ENCODE results near the gene SLC2A4.

SLC2A4 gene

DNA sequence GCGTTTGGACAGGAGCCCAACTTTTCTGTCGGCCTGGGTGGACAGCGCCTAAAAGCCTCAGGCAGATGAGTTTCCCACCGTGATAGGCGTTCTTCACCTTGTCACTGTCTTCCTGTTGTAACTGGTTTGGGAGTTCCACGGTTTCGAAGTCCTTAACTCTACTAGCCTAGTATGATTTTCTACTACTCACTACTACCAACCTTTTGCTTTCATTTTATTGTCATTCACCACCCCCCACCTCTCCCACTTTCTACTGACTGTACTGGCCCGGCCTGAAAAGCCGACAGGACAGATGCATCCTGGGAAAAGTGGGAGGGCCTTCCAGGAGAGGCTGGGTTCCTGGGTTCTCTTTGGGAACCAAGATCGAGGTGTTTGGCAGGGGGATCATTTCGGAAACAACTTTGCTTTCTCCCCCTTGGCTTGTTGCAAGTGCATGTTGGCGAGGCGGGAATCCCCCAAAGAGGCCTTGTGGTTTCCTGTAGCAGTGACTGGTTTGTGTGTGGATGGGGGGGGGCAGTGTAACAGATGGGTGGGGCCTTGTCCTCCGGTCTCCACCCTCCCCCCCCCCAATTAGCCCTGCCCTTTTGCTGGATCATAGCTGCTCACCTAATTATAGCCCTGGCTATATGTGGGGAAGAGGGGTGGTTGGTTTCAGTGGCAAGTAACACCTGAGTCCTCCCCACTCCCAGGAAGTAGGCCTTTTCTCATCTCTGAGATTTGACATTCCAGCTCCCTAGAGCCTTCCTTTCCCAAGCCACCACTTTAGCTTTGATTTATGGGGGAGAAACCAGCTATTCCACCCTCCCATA, 27.3 kb downstream of the SLC2A4 start:
- TF ChIP-seq CTCF (IDR thresholded peaks at IDR 0.05; ENCODE audit: insufficient read depth, low read length, missing control alignments): no peak
- peak overlapping the region; percentile 92 for H3K4me3 ChIP-seq (ENCODE audit: low read depth, low read length)
- ChIA-PET POLR2A (interaction anchor here (1.6 kb wide), 1 partner anchor 21 kb away, joined by 4 read pairs; no protein-coding TSS in a partner anchor), CTCF (interaction anchor here (1.2 to 1.8 kb wide), 4 partner anchors 12 to 252 kb away, joined by 4 to 6 read pairs (median 4); no protein-coding TSS in a partner anchor)
- DNase-seq (ENCODE audit: low read depth, low spot score): no peak

DNA sequence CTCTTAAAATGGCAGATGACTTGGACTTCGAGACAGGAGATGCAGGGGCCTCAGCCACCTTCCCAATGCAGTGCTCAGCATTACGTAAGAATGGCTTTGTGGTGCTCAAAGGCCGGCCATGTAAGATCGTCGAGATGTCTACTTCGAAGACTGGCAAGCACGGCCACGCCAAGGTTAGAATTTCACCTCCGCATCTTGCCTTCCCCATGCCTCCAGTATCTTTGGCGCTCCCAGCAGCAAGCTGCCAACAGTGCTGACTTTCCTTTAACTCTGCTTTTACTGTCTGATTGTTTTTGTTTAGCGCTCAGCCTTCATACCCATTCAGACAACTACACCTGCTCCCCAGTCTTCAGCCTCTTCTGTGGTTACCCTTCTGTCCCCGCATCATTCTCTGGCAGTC, 28.1 kb downstream of the SLC2A4 start:
- CTCF ChIA-PET: interaction anchor here (1.2 to 1.8 kb wide), 3 partner anchors 13 to 251 kb away, joined by 4 to 6 read pairs (median 5); no protein-coding TSS in a partner anchor

DNA sequence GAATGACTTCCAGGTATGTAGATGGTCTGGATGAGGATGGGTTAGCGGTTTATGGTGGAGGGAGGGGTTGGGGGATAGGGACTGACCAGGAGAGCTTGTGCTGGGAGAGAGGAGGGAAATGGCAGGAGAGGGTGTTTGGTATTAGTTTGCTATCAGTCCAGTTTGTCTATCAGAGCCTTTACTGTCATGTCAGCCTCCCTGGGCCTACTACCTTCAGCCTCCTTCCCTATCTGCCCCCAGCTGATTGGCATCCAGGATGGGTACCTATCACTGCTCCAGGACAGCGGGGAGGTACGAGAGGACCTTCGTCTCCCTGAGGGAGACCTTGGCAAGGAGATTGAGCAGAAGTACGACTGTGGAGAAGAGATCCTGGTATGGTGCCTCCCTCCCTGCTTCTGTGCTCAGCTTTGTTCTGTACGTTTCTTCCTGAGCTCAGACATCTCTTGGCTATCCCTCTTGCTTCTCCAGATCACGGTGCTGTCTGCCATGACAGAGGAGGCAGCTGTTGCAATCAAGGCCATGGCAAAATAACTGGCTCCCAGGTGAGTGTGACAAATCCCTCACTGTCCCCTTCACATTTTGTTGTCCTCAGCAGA, 29.7 kb downstream of the SLC2A4 start:
- CTCF ChIA-PET: interaction anchor here (0.7 to 1.4 kb wide), 4 partner anchors 13 to 17 kb away, joined by 3 to 5 read pairs (median 4); partner anchors contain the start of gene NEURL4

More for the DNA sequence above, 28.1 kb downstream of the SLC2A4 start:
- H3K4me3 ChIP-seq (ENCODE audit: low read depth, low read length): peak overlapping the region; percentile 92
- TF ChIP-seq CTCF (IDR thresholded peaks at IDR 0.05; ENCODE audit: insufficient read depth, low read length, missing control alignments): no peak
- POLR2A ChIA-PET: no interaction called here
- DNase-seq (ENCODE audit: low read depth, low spot score): no peak

DNA sequence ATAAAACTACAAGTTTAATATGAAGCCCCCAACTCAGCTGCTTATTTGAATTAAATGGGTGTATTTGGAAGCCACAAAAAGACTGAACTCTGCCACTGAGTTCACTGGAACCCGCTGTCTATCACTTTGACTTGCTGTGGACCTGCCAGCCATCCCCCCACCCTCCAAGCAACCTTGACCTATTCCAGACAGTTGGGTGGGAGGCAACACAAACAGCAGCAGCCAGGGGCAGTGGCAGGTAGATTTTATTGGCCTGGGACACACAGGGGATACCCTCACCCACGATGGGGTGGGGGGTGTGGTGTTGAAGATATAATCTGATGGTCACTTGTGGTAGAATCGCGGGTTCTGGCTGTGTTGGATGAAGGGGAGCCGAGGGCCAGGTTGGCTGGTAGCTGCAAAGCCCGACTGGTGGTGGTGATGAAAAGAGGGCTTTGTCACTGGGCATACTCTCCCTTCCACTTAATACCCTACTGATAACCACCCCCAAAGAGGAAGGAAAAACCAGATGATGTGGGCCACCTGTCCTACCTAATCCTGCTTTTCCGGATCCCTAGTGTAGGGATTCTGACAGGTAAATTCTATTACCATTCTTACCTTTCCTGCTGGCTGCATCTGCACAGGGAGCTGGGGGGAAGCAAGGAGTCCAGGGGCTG, 31.0 kb downstream of the SLC2A4 start:
- DNase-seq (ENCODE audit: low read depth, low spot score): no peak
- no peak for TF ChIP-seq CTCF (IDR thresholded peaks at IDR 0.05; ENCODE audit: insufficient read depth, low read length, missing control alignments)
- ChIA-PET POLR2A (interaction anchor here (2.6 kb wide), 1 partner anchor 17 kb away, joined by 18 read pairs; the partner anchor contains the start of gene NEURL4), CTCF (interaction anchor here (0.8 to 5.8 kb wide), 7 partner anchors 13 to 267 kb away, joined by 3 to 39 read pairs (median 6); partner anchors contain the start of gene NEURL4)
- H3K4me3 ChIP-seq (ENCODE audit: low read depth, low read length): no peak overlapping the region

More for the DNA sequence above, 29.7 kb downstream of the SLC2A4 start:
- POLR2A ChIA-PET: interaction anchor here (0.7 kb wide), 1 partner anchor 52 kb away, joined by 3 read pairs; no protein-coding TSS in a partner anchor
- H3K4me3 ChIP-seq (ENCODE audit: low read depth, low read length): no peak overlapping the region
- no peak for DNase-seq (ENCODE audit: low read depth, low spot score)
- TF ChIP-seq CTCF (IDR thresholded peaks at IDR 0.05; ENCODE audit: insufficient read depth, low read length, missing control alignments): no peak

GRCh38 chr17:7313088-7313889, 31.8 kb downstream of the SLC2A4 start:
- POLR2A ChIA-PET: interaction anchor here (0.8 to 2.6 kb wide), 2 partner anchors 15 to 16 kb away, joined by 4 to 18 read pairs; partner anchors contain the start of gene NEURL4
- no peak for DNase-seq (ENCODE audit: low read depth, low spot score)
- no peak for TF ChIP-seq CTCF (IDR thresholded peaks at IDR 0.05; ENCODE audit: insufficient read depth, low read length, missing control alignments)
- CTCF ChIA-PET: interaction anchor here (0.8 to 5.8 kb wide), 7 partner anchors 12 to 247 kb away, joined by 3 to 39 read pairs (median 6); no protein-coding TSS in a partner anchor
- peak overlapping the region; percentile 15; the same call in 1 of the 2 replicates for H3K4me3 ChIP-seq (ENCODE audit: low read depth, low read length)

Measured in AG04449 (cell line).